HG03378 (cell line): Measurements from ENCODE around the gene DENND10.
"Not testable (repeated sequence)": the region's sequence is repeated elsewhere in the genome, so short reads cannot be mapped to it uniquely, and the experiment has no call there.

Source experiments
- ATAC-seq: cut with Tn5 transposase; IDR thresholded peaks from one replicate; pipeline ENCODE4 v1.9.1; 2021; ENCODE audit warnings: mild to moderate bottlenecking, moderate library complexity; ENCODE audit not compliant: unreplicated experiment

Gene DENND10

DNA sequence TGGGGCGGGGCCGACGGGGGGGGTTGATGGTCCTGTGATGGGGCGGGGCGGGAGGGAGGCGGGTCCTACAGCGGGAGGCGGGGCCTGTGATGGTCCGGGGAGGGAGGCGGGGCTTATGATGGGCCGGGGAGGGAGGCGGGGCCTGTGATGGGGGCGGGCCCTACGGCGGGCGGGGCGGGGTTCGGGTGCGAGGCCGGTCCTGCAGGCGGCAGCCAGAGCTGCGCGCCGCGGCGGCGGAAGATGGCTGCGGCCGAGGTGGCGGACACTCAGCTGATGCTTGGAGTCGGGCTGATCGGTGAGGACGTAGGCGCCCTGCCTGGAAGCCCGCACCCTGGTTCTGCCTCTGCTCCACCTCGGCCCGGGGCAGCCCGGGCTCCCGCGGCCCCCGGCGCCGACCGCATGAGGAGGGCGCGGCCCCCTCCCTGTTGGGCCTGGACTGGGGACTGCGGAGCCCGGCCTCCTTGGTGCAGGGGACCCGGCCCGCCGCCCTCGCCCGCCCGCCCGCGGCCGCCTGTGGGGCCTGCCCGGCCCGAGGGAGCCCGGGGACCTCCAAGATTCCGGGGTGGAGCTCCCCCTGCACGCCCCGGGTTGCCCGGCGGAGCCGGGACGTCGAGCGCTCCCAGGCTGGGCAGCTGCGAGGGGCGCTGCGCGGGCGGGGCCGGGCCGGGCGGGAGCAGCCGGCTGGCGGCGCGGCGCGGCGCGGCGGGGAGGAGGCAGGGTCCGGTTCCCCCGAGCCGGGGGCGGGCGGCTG, at the start of gene DENND10:
Gene DENND10 (plus strand): TSS at position 211 of the 751 bp plus-strand sequence. CDS start 30 bp downstream, at position 241.
- ATAC-seq: peak; percentile 57

DNA sequence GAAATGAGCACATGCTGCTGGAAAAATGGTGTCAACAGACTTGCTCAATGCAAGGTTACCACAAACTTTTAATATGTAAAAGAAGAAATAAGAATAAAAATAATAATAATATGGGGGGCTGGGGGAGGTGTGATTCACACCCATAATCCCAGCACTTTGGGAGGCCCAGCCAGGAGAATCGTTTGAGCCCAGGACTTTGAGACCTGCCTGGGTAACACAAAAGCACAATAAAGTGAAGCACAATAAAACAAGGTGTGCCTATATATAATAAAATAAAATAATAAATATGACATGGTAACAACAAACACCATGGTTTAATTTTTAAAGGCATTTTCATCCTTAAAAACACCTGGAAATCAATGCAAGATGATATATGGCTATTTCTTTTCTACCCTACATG, 48.4 kb upstream of the DENND10 start:
- ATAC-seq: no peak

DNA sequence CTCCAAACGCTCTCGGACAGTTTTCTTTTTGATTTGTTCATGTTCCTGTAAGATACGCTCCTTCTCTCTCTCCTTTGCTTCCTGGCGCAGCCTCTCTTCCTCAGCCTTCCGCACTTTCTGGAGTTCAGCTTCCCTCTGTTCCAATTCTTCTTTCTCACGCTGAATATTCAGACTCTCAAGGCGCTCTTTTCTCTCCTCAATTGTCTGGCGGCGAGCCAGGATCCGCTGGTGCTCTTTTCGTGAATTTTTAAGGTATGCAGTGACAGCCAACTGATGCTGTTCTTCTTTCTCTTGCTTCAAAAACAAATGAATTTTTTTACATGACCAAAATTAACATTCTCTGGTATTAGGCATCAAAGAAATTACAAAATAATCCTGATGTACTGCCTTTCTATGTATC, 45.9 kb upstream of the DENND10 start:
- ATAC-seq: no peak

GRCh38 chr10:119059557-119059956, 44.4 kb upstream of the DENND10 start:
- no peak for ATAC-seq

DNA sequence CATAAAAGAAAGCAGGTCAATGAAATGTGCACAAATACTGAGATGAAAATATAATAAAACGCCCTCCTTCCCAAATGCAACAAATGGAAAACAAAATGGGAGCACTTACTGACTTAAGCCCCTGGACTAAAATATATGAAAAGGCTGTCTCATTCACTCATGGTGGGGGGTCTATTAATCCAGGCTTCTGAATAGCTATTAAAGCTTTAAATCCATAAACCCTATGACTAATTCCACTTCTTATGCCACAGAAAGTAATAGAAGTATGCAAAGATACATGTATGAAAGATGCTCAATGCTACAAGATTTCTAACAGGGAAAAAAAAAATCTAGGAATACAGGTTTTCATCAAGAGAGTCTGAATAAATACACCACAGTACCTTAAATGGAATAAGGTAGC, 43.8 kb upstream of the DENND10 start:
- no peak for ATAC-seq

- ATAC-seq: no peak
These were observed 42.6 kb upstream of the DENND10 start for GRCh38 chr10:119061352-119061751.

- no peak for ATAC-seq
These were observed 42.0 kb upstream of the DENND10 start for GRCh38 chr10:119061926-119062325.

GRCh38 chr10:119070395-119071165, 33.3 kb upstream of the DENND10 start:
- ATAC-seq: no peak

DNA sequence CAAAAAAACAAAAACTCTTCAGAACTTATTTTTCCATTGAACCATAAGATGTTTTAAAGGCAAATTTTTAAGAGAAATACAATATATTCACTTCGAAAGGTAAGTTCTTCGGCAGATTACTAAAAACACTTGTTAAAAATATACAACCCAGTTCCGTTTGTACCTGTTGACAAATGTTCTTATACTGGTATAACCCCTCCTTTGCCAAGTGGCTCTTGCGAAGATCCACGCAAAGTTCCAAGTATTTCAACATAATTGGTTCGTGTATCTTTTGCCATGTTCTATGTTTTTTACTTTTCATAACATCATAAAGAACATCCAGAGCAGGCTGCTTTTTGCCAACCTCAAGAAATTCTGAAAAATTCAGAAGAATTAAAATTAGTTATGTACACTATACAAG, 30.3 kb upstream of the DENND10 start:
- no peak for ATAC-seq

DNA sequence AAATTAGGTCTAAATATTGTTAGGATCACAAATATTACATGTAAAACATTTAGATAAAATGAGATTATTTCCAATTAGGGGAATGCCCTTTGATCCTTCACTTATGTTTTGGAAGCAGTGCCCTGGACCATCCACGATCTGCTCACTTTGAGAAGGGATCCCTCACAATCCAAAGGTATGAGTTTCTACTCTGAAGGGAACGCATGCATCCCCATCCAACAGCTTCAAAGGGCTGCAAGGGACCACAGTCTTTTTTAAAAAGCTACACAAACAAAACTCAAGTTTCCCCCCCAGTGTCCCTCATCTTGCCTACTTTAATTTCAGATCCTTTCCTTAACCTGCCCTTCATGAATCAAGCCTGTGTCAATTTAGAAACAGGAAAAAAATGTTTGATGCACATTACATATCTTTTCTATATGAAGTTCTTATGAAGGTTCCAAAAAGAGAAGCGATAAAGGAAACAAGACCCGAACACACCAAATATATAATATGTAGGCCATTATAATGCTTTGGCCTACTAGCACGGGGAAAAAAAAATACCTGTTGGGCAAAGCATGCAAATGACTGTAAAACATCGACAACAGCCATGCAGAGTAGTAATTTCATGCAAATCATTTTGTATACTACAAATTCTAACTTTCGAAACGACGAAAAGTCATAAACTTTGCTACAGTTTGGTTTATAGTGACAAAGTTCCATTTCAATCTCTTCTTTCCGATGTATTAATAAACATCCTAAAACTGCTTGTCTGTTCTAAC, 25.3 kb upstream of the DENND10 start:
- ATAC-seq: no peak

DNA sequence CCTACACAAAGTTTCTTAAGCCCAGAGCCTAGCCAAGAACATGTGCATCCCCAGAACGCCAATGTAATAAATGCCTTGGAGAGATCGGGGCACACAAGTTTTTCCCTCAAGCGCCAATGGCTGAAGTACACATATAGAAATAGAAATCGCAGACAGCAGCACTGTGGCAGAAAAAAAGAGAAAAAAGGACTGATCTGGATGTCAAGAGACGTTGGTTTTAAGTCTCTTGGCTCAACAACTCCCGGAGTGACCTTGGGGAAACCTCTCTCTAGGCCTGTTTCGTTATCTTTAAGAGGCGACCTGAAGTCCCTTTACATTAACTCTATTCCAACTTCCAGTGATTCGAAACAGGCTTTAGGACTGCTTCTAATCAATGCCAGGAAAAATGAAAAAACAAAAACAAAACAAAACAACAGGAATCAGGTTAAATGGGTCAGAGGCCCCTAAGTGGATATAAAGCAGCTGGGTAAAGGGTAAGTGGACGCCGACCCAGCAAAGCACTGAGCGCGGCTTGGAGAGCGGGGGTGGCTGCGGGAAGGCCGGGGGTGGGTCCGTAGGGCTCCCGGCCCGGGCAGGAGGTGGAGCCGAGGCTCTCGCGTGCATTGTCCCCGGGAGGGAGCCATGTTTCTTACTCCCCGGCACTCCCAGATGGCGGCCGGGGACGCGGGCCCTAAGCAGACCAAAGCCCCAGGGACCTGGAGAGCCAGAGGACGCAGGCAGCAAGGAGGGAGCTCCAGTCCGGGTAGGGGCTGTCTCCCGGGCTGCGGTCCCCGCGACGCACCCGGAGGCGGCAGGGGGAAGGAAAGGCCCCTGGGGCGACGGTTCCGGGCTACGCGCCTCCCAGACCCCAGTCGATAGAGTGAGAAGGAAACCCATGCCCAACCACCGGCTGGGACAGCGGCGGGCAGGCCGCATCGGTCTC, 24.1 kb upstream of the DENND10 start:
- peak; percentile 48 for ATAC-seq

- ATAC-seq: peak; percentile 58
These were observed 23.2 kb upstream of the DENND10 start, which contains the start of gene EIF3A for GRCh38 chr10:119080521-119081259. TSS of gene EIF3A (minus strand) at chr10:119080817. CDS start at chr10:119080676, 141 bp downstream.

DNA sequence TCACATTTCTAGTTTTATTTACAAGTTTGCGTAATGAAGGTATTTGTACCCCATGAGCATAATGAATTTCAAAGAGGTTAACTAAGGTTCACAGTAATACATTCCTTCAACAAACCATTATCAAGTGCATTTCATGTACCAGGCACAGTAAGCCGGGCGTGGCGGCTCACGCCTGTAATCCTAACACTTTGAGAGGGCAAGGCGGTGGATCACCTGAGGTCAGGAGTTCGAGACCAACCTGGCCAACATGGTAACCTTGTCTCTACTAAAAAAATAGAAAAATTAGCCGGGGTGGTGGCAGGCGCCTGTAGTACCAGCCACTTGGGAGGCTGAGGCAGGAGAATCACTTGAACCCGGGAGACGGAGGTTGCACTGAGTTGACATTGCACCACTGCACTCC, 19.0 kb upstream of the DENND10 start:
- no peak for ATAC-seq

GRCh38 chr10:119087271-119087882, 16.5 kb upstream of the DENND10 start:
- ATAC-seq: no peak

GRCh38 chr10:119090026-119090795, 13.7 kb upstream of the DENND10 start:
- ATAC-seq: no peak

- no peak for ATAC-seq
These were observed 12.9 kb upstream of the DENND10 start for GRCh38 chr10:119090968-119091367.

GRCh38 chr10:119095640-119096039, 8.3 kb upstream of the DENND10 start:
- no peak for ATAC-seq

GRCh38 chr10:119096641-119097415, 7.1 kb upstream of the DENND10 start:
- not testable (repeated sequence) for ATAC-seq
